ENCODE measurements around the gene TFCP2. TPM values are rescaled to one million over a fixed set of nuclear protein-coding genes. Genes with fewer than 3 reads are reported as not detected.
A peak's percentile ranks its signal among the peaks of the same experiment; 100 is the strongest.

The TFCP2 gene
- total RNA-seq, 1 donor from 2014 or later = 22.4 TPM

- Histone ChIP-seq H3K4me1 (ENCODE audit: insufficient read depth, low read length) (no peaks in the 10 kb centered on the region), H4K20me1 (ENCODE audit: insufficient read depth, low read length) (no peaks in the 10 kb centered on the region), H3K4me2 (ENCODE audit: low read length) (no peak overlapping the region), H3K27ac (ENCODE audit: low read depth, low read length) (no peak overlapping the region), H3K27me3 (ENCODE audit: insufficient read depth, low read length) (no peaks in the 10 kb centered on the region), H3K9me3 (ENCODE audit: insufficient read depth, low read depth, low read length) (no peaks in the 10 kb centered on the region), H3K36me3 (ENCODE audit: insufficient read depth, low read length) (peaks cover 25% of the 10 kb centered on the region), H3K9ac (ENCODE audit: low read length) (no peak overlapping the region), H2AFZ (ENCODE audit: low read depth, low read length) (no peak overlapping the region), H3K79me2 (ENCODE audit: insufficient read depth, low read length) (no peaks in the 10 kb centered on the region), H3K4me3 (ENCODE audit: insufficient read depth, low read depth, low read length) (no peak overlapping the region)
- Mint-ChIP-seq H3K4me3 (ENCODE audit: unreplicated experiment) (no peak overlapping the region), H3K36me3 (ENCODE audit: low read depth, unreplicated experiment) (peaks cover 5% of the 10 kb centered on the region), H3K4me1 (ENCODE audit: low read depth, unreplicated experiment) (no peaks in the 10 kb centered on the region), H3K9me3 (ENCODE audit: unreplicated experiment) (no peaks in the 10 kb centered on the region), H3K27me3 (ENCODE audit: low read depth, unreplicated experiment) (no peaks in the 10 kb centered on the region), H3K27ac (ENCODE audit: unreplicated experiment) (no peak overlapping the region)
- no peak for DNase-seq (ENCODE audit: low read depth)
- no peak for FAIRE-seq
- TF ChIP-seq EZH2 (IDR thresholded peaks at IDR 0.05; ENCODE audit: insufficient read depth, low read length) = no peak
- no peak for TF ChIP-seq CTCF (IDR thresholded peaks at IDR 0.05; ENCODE audit: insufficient read depth, low read depth, low read length)
Measured at GRCh38 chr12:51108136-51108535, 64.8 kb downstream of the TFCP2 start.

GRCh38 chr12:51103977-51104376, 69.0 kb downstream of the TFCP2 start:
- Histone ChIP-seq H4K20me1 (ENCODE audit: insufficient read depth, low read length) (no peaks in the 10 kb centered on the region), H3K4me3 (ENCODE audit: insufficient read depth, low read depth, low read length) (no peak overlapping the region), H2AFZ (ENCODE audit: low read depth, low read length) (no peak overlapping the region), H3K79me2 (ENCODE audit: insufficient read depth, low read length) (no peaks in the 10 kb centered on the region), H3K4me1 (ENCODE audit: insufficient read depth, low read length) (no peaks in the 10 kb centered on the region), H3K27ac (ENCODE audit: low read depth, low read length) (no peak overlapping the region), H3K27me3 (ENCODE audit: insufficient read depth, low read length) (no peaks in the 10 kb centered on the region), H3K36me3 (ENCODE audit: insufficient read depth, low read length) (peaks cover 25% of the 10 kb centered on the region), H3K4me2 (ENCODE audit: low read length) (no peak overlapping the region), H3K9ac (ENCODE audit: low read length) (no peak overlapping the region), H3K9me3 (ENCODE audit: insufficient read depth, low read depth, low read length) (no peaks in the 10 kb centered on the region)
- peaks cover 9% of the 10 kb centered on the region for H3K36me3 Mint-ChIP-seq (ENCODE audit: low read depth, unreplicated experiment)
- FAIRE-seq (no peak), DNase-seq (ENCODE audit: low read depth) (no peak)
- no peaks in the 10 kb centered on the region for H3K9me3 Mint-ChIP-seq (ENCODE audit: unreplicated experiment)
- H3K27ac Mint-ChIP-seq (ENCODE audit: unreplicated experiment) = no peak overlapping the region
- no peak overlapping the region for H3K4me3 Mint-ChIP-seq (ENCODE audit: unreplicated experiment)
- TF ChIP-seq EZH2 (IDR thresholded peaks at IDR 0.05; ENCODE audit: insufficient read depth, low read length) (no peak), CTCF (IDR thresholded peaks at IDR 0.05; ENCODE audit: insufficient read depth, low read depth, low read length) (no peak)
- H3K4me1 Mint-ChIP-seq (ENCODE audit: low read depth, unreplicated experiment) = no peaks in the 10 kb centered on the region
- H3K27me3 Mint-ChIP-seq (ENCODE audit: low read depth, unreplicated experiment) = no peaks in the 10 kb centered on the region

GRCh38 chr12:51098611-51099010, 74.3 kb downstream of the TFCP2 start:
- FAIRE-seq (no peak), DNase-seq (ENCODE audit: low read depth) (peak; percentile 23)
- no peaks in the 10 kb centered on the region for H3K4me1 Mint-ChIP-seq (ENCODE audit: low read depth, unreplicated experiment)
- TF ChIP-seq CTCF (IDR thresholded peaks at IDR 0.05; ENCODE audit: insufficient read depth, low read depth, low read length) (no peak), EZH2 (IDR thresholded peaks at IDR 0.05; ENCODE audit: insufficient read depth, low read length) (no peak)
- Histone ChIP-seq H2AFZ (ENCODE audit: low read depth, low read length) (no peak overlapping the region), H3K27ac (ENCODE audit: low read depth, low read length) (no peak overlapping the region), H3K4me1 (ENCODE audit: insufficient read depth, low read length) (no peaks in the 10 kb centered on the region), H3K4me3 (ENCODE audit: insufficient read depth, low read depth, low read length) (no peak overlapping the region), H3K79me2 (ENCODE audit: insufficient read depth, low read length) (no peaks in the 10 kb centered on the region), H3K27me3 (ENCODE audit: insufficient read depth, low read length) (no peaks in the 10 kb centered on the region), H4K20me1 (ENCODE audit: insufficient read depth, low read length) (no peaks in the 10 kb centered on the region), H3K9ac (ENCODE audit: low read length) (no peak overlapping the region), H3K9me3 (ENCODE audit: insufficient read depth, low read depth, low read length) (no peaks in the 10 kb centered on the region), H3K4me2 (ENCODE audit: low read length) (no peak overlapping the region), H3K36me3 (ENCODE audit: insufficient read depth, low read length) (peaks cover 40% of the 10 kb centered on the region)
- H3K27ac Mint-ChIP-seq (ENCODE audit: unreplicated experiment) = no peak overlapping the region
- no peaks in the 10 kb centered on the region for H3K9me3 Mint-ChIP-seq (ENCODE audit: unreplicated experiment)
- H3K4me3 Mint-ChIP-seq (ENCODE audit: unreplicated experiment) = no peak overlapping the region
- peaks cover 6% of the 10 kb centered on the region for H3K36me3 Mint-ChIP-seq (ENCODE audit: low read depth, unreplicated experiment)
- H3K27me3 Mint-ChIP-seq (ENCODE audit: low read depth, unreplicated experiment) = no peaks in the 10 kb centered on the region

Measured in astrocyte (in vitro differentiated cells and primary cell).